GM23248 (cell line): Measurements from ENCODE around the gene TCP11.

Experiments
- EZH2 ChIP-seq: fragments of 200-600 bp; sonication (generic); IDR thresholded peaks from 2 replicates; pipeline ENCODE4 v1.6.1; 2018; ENCODE audit warnings: antibody characterized with exemption, mild to moderate bottlenecking; ENCODE audit not compliant: insufficient read depth, poor library complexity, severe bottlenecking
- EZH2phosphoT487 ChIP-seq: fragments of 200-600 bp; sonication (generic); IDR thresholded peaks from 2 replicates; pipeline ENCODE4 v1.6.1; 2018; ENCODE audit warnings: antibody characterized with exemption, moderate library complexity, mild to moderate bottlenecking, low read depth; ENCODE audit not compliant: insufficient read depth

DNA sequence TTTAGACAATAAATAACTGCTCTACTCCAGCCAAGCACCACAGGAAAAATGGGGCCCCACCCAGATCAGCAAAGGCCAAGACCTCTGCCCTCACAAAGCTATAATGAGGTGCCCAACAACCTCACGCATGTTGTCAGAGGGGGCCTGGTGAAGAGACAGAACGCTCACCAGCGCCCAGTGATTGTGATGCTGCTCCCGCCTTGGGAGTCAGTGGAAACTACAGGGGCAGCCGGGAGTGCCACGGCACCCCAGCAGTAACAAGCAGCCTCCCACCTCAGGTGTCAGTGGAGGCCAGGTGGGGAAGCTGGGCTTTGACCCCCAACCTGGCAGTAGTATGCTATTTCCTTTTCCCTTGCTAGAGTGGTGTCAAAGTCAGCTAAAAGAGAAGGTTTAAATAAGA is 47.4 kb downstream of the TCP11 start:
- TF ChIP-seq EZH2 (no peak), EZH2phosphoT487 (no peak)
